AG09309 (cell line): ENCODE data around the gene FBLN7.
"Not testable (repeated sequence)": the region's sequence is repeated elsewhere in the genome, so short reads cannot be mapped to it uniquely, and the experiment has no call there.

Experiments
- DNase-seq: peaks from one replicate; pipeline ENCODE4 v3.0.0-alpha.2; 2010; ENCODE audit warnings: low read depth
- H3K4me3 ChIP-seq: 2 replicates; pipeline ENCODE4 v1.5.1; 2011; ENCODE audit warnings: mild to moderate bottlenecking, low read depth, low read length, moderate library complexity; ENCODE audit not compliant: control insufficient read depth
- CTCF ChIP-seq: IDR thresholded peaks from 2 replicates; pipeline ENCODE4 v1.5.1; 2011; ENCODE audit warnings: mild to moderate bottlenecking, low read depth, low read length, inconsistent platforms; ENCODE audit not compliant: insufficient read depth, control insufficient read depth; ENCODE audit errors: missing control alignments

The FBLN7 gene

GRCh38 chr2:112198780-112199179 lies 60.6 kb downstream of the FBLN7 start:
- DNase-seq, result peak; percentile 17
- TF ChIP-seq CTCF, result no peak
- no peak overlapping the region for H3K4me3 ChIP-seq

DNA sequence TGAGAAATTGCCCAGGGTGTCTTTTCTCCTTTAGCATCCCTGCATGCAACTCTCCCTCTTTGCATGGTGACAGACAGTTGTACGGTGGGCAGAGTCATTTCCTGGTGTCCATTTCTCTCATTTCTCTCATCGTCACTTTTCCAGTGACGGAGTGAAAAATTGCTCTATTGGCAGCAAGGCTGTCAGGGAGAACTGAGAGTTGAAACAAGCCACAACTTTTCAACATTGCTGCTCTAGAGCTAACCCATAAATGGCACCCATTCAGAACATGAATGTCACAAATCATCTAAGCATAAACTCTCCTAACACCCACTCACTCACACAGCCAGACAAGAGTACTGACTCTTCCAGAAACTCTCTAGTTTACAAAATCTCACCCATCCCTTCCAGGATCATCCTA lies 61.0 kb downstream of the FBLN7 start:
- no peak overlapping the region for H3K4me3 ChIP-seq
- TF ChIP-seq CTCF, result no peak
- no peak for DNase-seq

DNA sequence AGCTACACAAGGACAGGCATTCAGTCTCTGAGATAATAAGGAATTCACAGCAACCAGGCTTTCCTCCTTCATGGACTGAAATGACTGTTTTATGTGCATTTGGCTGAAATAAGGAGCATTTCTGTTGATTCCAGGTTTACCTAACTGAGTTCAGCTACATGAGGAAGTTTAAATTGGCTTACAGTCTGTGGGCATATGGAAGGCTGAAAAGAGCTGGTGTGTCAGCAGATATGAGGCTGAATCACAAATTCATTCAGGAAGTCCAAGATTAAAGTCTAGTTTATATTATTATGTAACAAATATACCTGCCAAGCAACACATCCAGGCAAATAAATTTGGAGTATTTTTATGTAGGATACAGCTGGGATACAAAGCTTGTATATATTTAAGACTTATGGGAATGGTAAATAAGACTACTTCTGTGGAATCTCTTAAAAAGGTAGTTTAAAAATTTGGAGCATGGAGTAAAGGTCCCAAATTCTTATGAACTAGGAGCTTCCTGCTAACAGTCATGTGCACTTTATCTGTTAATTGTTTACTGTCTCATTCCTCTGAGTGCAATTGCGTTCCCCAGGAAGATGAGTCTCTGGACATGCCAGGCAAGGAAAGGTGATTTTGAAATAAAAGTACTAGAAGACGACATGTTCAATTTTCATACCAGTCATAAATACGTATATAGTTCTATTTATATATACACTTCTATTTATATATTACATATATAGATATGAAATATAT lies 63.7 kb downstream of the FBLN7 start:
- DNase-seq, result no peak
- TF ChIP-seq CTCF, result no peak

GRCh38 chr2:112204411-112204810 lies 66.2 kb downstream of the FBLN7 start:
- DNase-seq, result no peak
- TF ChIP-seq CTCF, result no peak
- no peak overlapping the region for H3K4me3 ChIP-seq

More for the DNA sequence above, 63.7 kb downstream of the FBLN7 start:
- no peak overlapping the region for H3K4me3 ChIP-seq

DNA sequence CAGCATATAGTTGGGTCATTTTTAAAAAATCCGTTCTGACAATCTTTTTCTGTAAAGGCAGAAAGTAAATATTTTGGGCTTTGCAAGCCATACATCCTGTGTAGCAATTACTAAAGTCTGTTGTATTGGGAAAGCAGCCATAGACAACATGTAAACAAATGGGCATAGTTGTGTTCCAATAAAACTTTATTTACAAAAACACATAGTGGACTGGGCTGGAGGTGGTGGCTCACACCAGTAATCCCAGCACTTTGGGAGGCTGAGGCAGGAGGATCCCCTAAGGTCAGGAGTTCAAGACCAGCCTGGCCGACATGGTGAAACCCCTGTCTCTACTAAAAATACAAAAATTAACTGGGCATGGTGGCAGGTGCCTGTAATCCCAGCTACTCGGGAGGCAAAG lies 69.7 kb downstream of the FBLN7 start:
- H3K4me3 ChIP-seq, DNase-seq: not testable (repeated sequence)

DNA sequence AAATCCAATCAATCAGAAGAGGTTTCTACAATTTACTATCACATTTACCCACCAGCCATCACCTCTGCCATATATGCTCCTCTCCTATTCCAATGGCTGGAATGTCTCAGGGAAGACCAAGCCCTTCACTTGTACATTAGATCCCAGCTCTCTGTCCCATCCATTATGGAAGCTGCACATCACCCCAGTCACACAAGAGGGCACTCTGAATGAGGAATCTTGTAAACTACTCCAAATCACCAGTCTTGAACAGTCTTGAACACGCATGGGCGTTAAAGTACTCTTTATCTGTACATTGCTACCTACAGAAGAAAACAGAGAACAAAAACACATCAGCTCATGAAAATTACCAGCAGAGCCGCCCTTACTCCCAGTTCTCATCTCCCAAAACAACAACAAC lies 78.0 kb downstream of the FBLN7 start:
- no peak overlapping the region for H3K4me3 ChIP-seq
- TF ChIP-seq CTCF, result peak; percentile 56
- no peak for DNase-seq

- no peak overlapping the region for H3K4me3 ChIP-seq
- no peak for TF ChIP-seq CTCF
- DNase-seq, result no peak
Observed at GRCh38 chr2:112217854-112218253, 79.7 kb downstream of the FBLN7 start.
